IMR-90 (cell line): ENCODE results near the gene PTGER4. TPM values are rescaled to one million over a fixed set of nuclear protein-coding genes. Genes with fewer than 3 reads are reported as not detected.

Experiments
- ATAC-seq: fragments of 200-7000 bp; cut with Tn5 transposase; 2 replicates; pipeline ENCODE4 v1.9.1; 2020; ENCODE audit warnings: low read depth, mild to moderate bottlenecking, moderate library complexity
- BruUV-seq: library from RNA; stranded (reverse); fragments of 400-500 nt; replicated peaks from 2 replicates; lab custom pipeline; 2021; lab: Mats Ljungman, UMichigan
- CTCF ChIA-PET: fragments of 300-600 bp; formaldehyde crosslinking; extraction: SDS; loops from one replicate; lab custom pipeline; 2021; ENCODE audit warnings: antibody characterized with exemption; lab: Yijun Ruan, JAX
- POLR2A ChIA-PET: fragments of 300-600 bp; sonication (Branson Sonifier 250); formaldehyde crosslinking; loops from one replicate; lab custom pipeline; 2022; ENCODE audit warnings: antibody characterized with exemption; ENCODE audit not compliant: unreplicated experiment; lab: Charles Lee
- DNase-seq: peaks from one replicate; pipeline ENCODE4 v3.0.0; 2013
- H2AFZ ChIP-seq: replicated peaks from 2 replicates; pipeline ENCODE3; 2013; ENCODE audit warnings: low read length, mild to moderate bottlenecking; ENCODE audit not compliant: poor library complexity
- H2AK5ac ChIP-seq: 2 replicates; pipeline ENCODE4 v1.6.1; 2013; ENCODE audit warnings: low read depth, low read length, inconsistent platforms
- H2AK9ac ChIP-seq: replicated peaks from 2 replicates; pipeline ENCODE3; 2013; ENCODE audit warnings: mild to moderate bottlenecking, low read depth, low read length, moderate library complexity; ENCODE audit not compliant: poor library complexity
- H2BK120ac ChIP-seq: 2 replicates; pipeline ENCODE4 v1.6.1; 2013; ENCODE audit warnings: low read depth, low read length, inconsistent platforms
- H2BK15ac ChIP-seq: 3 replicates; pipeline ENCODE4 v1.6.1; 2013; ENCODE audit warnings: low read depth, low read length, inconsistent platforms
- H2BK20ac ChIP-seq: 2 replicates; pipeline ENCODE4 v1.6.1; 2013; ENCODE audit warnings: low read depth, mild to moderate bottlenecking, inconsistent platforms, low read length, moderate library complexity
- H2BK5ac ChIP-seq: 2 replicates; pipeline ENCODE4 v1.6.1; 2013; ENCODE audit warnings: mild to moderate bottlenecking, low read depth, low read length, inconsistent platforms; ENCODE audit not compliant: poor library complexity, severe bottlenecking
- H3K14ac ChIP-seq: replicated peaks from 2 replicates; pipeline ENCODE4 v1.6.1; 2013; ENCODE audit warnings: low read depth, low read length, inconsistent platforms
- H3K18ac ChIP-seq: 2 replicates; pipeline ENCODE4 v1.6.1; 2013; ENCODE audit warnings: low read depth, low read length, control low read depth
- H3K23ac ChIP-seq: 2 replicates; pipeline ENCODE4 v1.6.1; 2013; ENCODE audit warnings: low read depth, low read length, inconsistent platforms
- H3K27ac ChIP-seq: 2 replicates; pipeline ENCODE4 v1.5.1; 2013; ENCODE audit warnings: mild to moderate bottlenecking, control low read depth, low read length; ENCODE audit not compliant: insufficient read depth
- H3K27me3 ChIP-seq: 2 replicates; pipeline ENCODE4 v1.6.1; 2013; ENCODE audit warnings: low read length; ENCODE audit not compliant: control insufficient read depth, insufficient read depth
- H3K36me3 ChIP-seq: 2 replicates; pipeline ENCODE4 v1.6.1; 2013; ENCODE audit warnings: low read length, mixed read lengths; ENCODE audit not compliant: control insufficient read depth, insufficient read depth
- H3K4ac ChIP-seq: 2 replicates; pipeline ENCODE4 v1.6.1; 2013; ENCODE audit warnings: low read depth, low read length, inconsistent platforms
- H3K4me1 ChIP-seq: 2 replicates; pipeline ENCODE4 v1.6.1; 2013; ENCODE audit warnings: low read length, mixed read lengths; ENCODE audit not compliant: control insufficient read depth, insufficient read depth
- H3K4me2 ChIP-seq: 2 replicates; pipeline ENCODE4 v1.6.1; 2013; ENCODE audit warnings: low read depth, mild to moderate bottlenecking, control low read depth, low read length, moderate library complexity
- H3K4me3 ChIP-seq: 2 replicates; pipeline ENCODE4 v1.5.1; 2013; ENCODE audit warnings: low read depth, mild to moderate bottlenecking, control low read depth, low read length, moderate library complexity; ENCODE audit not compliant: insufficient read depth
- H3K56ac ChIP-seq: 2 replicates; pipeline ENCODE4 v1.6.1; 2013; ENCODE audit warnings: low read length, inconsistent platforms; ENCODE audit not compliant: insufficient read depth; ENCODE audit errors: extremely low read depth
- H3K79me1 ChIP-seq, 2 experiments: 2 replicates each; pipeline ENCODE4 v1.6.1; 2013; ENCODE audit warnings: low read length in 2 of 2, inconsistent platforms in 1 of 2, low read depth in 1 of 2
- H3K9ac ChIP-seq: 2 replicates; pipeline ENCODE4 v1.6.1; 2013; ENCODE audit warnings: low read depth, low read length, control low read depth
- H3K9me1 ChIP-seq: 2 replicates; pipeline ENCODE4 v1.6.1; 2013; ENCODE audit warnings: low read length, inconsistent platforms; ENCODE audit not compliant: insufficient read depth
- H3K9me3 ChIP-seq: 2 replicates; pipeline ENCODE4 v1.6.1; 2013; ENCODE audit warnings: low read length; ENCODE audit not compliant: control insufficient read depth, insufficient read depth
- H4K20me1 ChIP-seq: 2 replicates; pipeline ENCODE4 v1.6.1; 2013; ENCODE audit warnings: low read length, inconsistent platforms; ENCODE audit not compliant: insufficient read depth
- H4K5ac ChIP-seq: 2 replicates; pipeline ENCODE4 v1.6.1; 2013; ENCODE audit warnings: mild to moderate bottlenecking, low read depth, low read length, control low read depth
- H4K8ac ChIP-seq, 2 experiments: 2 replicates each; pipeline ENCODE4 v1.6.1; 2013; ENCODE audit warnings: low read depth in 2 of 2, low read length in 2 of 2, control low read depth in 1 of 2, inconsistent platforms in 1 of 2
- H4K91ac ChIP-seq: 2 replicates; pipeline ENCODE4 v1.6.1; 2013; ENCODE audit warnings: low read depth, low read length, inconsistent platforms; ENCODE audit not compliant: insufficient read depth
- BHLHE40 ChIP-seq: fragments of 150-350 bp; IDR thresholded peaks from 2 replicates; pipeline ENCODE4 v1.6.1; 2016; ENCODE audit warnings: mild to moderate bottlenecking, low read depth, low read length
- CEBPB ChIP-seq: IDR thresholded peaks from 2 replicates; pipeline ENCODE4 v1.6.1; 2012; ENCODE audit warnings: low read depth, low read length, improper control_type of control experiment
- CHD1 ChIP-seq: IDR thresholded peaks from 2 replicates; pipeline ENCODE4 v1.6.1; 2012; ENCODE audit warnings: low read depth, low read length, improper control_type of control experiment
- FOS ChIP-seq: fragments of 150-350 bp; IDR thresholded peaks from 2 replicates; pipeline ENCODE4 v1.6.1; 2016; ENCODE audit warnings: low read depth, low read length
- MAZ ChIP-seq: IDR thresholded peaks from 2 replicates; pipeline ENCODE4 v1.6.1; 2012; ENCODE audit warnings: low read depth, mild to moderate bottlenecking, low read length, improper control_type of control experiment, moderate library complexity, borderline replicate concordance
- MXI1 ChIP-seq: IDR thresholded peaks from 2 replicates; pipeline ENCODE4 v1.6.1; 2012; ENCODE audit warnings: low read depth, mild to moderate bottlenecking, low read length, moderate library complexity, borderline replicate concordance
- POLR2A ChIP-seq: IDR thresholded peaks from 2 replicates; pipeline ENCODE4 v1.6.1; 2012; ENCODE audit warnings: mild to moderate bottlenecking, low read depth, low read length
- RAD21 ChIP-seq: IDR thresholded peaks from 2 replicates; pipeline ENCODE4 v1.6.1; 2012; ENCODE audit warnings: low read length, improper control_type of control experiment
- RCOR1 ChIP-seq: IDR thresholded peaks from 2 replicates; pipeline ENCODE4 v1.6.1; 2012; ENCODE audit warnings: mild to moderate bottlenecking, low read length, improper control_type of control experiment; ENCODE audit not compliant: insufficient replicate concordance
- RFX5 ChIP-seq: IDR thresholded peaks from 2 replicates; pipeline ENCODE4 v1.8.0; 2012; ENCODE audit warnings: low read depth, mild to moderate bottlenecking, low read length, moderate library complexity
- SMC3 ChIP-seq: fragments of 150-350 bp; IDR thresholded peaks from 2 replicates; pipeline ENCODE4 v1.6.1; 2016; ENCODE audit warnings: low read depth, mild to moderate bottlenecking, antibody characterized with exemption, low read length, moderate library complexity
- WGBS, 2 experiments: methylation state at CpG; one replicate each; pipeline versions ENCODE4 v1.1.5 to v1.1.7; 2013; ENCODE audit warnings: missing lambda C conversion rate in 2 of 2; ENCODE audit not compliant: insufficient read length in 1 of 2; ENCODE audit errors: extremely low coverage in 2 of 2; 5-methylcytosine and 5-hydroxymethylcytosine counted together
- dilution Hi-C: fragments of 300-500 bp; cut with HindIII; formaldehyde crosslinking; loops from one replicate; pipeline ENCODE4 v1.14.3; 2018; ENCODE audit warnings: low sequenced_read_pairs; ENCODE audit not compliant: unreplicated experiment
- in situ Hi-C: fragments of 300-500 bp; cut with MboI; formaldehyde crosslinking; loops from 3 replicates; pipeline ENCODE4 v1.14.3; 2019; ENCODE audit warnings: low sequenced_read_pairs, inconsistent platforms, mixed read lengths
- intact Hi-C: fragments of 100-400 bp; cut with micrococcal nuclease; formaldehyde crosslinking; loops from 2 replicates; pipeline ENCODE4 v1.10.0; 2022
- polyA plus RNA-seq, 3 experiments: library from polyadenylated mRNA; depleted of rRNA; stranded (reverse); fragments of >200 nt; gene quantifications; 2 replicates each; pipeline ENCODE4 v1.2.3, GENCODE V29; 2012; ENCODE audit warnings: low replicate concordance in 1 of 3
- total RNA-seq: library from RNA; depleted of rRNA; stranded (reverse); fragments of >200 nt; gene quantifications from 2 replicates; pipeline ENCODE4 v1.2.3, GENCODE V29; 2012
- TF ChIP-seq, protein P1 (sequence below): fragments of 150-350 bp; IDR thresholded peaks from 2 replicates; pipeline ENCODE4 v1.6.1; 2017; ENCODE audit warnings: mild to moderate bottlenecking, antibody characterized with exemption, low read length, low read depth
- TF ChIP-seq, protein P2 (sequence below): fragments of 150-350 bp; IDR thresholded peaks from 2 replicates; pipeline ENCODE4 v1.6.1; 2016; ENCODE audit warnings: low read depth, mild to moderate bottlenecking, low read length, moderate library complexity, borderline replicate concordance
- TF ChIP-seq, protein P3 (sequence below): conservative IDR thresholded peaks from 2 replicates; pipeline ENCODE4 v1.5.1; 2012; ENCODE audit warnings: mild to moderate bottlenecking, low read depth, low read length, improper control_type of control experiment

PTGER4 gene
- total and polyA plus RNA-seq, 2 of the 4 experiments (the other 2 are of a cell fraction) = 7.9 to 10.1 TPM

DNA sequence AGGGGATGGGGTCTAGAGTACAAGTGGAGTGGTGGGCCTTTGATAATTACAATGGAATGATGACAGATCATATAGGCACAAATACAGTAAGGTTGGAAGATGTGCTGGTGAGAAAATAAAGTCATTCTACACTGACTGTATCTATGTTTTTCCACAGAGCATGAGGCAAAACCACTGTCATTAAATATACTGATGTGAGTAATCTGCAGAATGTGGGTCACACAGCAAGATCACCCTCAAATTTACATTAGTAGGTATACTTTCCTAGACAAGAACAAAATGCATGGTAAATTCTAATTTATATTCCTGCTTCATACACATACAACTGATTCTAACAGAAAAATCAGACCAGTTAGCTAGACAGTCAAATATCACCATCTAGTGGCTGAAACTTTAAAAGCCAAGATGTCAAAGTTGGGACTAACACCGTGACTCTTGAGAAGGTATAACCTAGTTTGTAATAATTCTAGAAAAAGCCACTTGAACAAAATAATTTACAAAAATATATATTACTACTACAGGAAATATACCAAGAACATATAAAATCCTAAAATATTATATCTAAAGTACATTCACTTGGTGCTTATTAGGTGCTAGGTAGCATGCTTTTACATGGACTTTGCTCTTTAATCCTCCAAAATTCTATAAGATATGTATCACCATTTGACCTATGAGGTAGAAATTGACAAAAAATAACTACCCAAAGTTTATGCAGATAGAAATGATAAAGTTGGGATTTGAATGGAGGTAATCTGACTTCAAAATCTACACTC lies 56.6 kb downstream of the PTGER4 start:
- POLR2A ChIA-PET = no interaction called here
- H2BK5ac ChIP-seq = peak overlapping the region; percentile 89
- intact Hi-C loops (loop anchor here (1.0 kb wide), 4 partner anchors 48 to 1157 kb away; no protein-coding TSS in a partner anchor), dilution Hi-C loops (no loop called here), in situ Hi-C loops (loop anchor here (5.0 to 10.0 kb wide), 3 partner anchors 789 to 1151 kb away; no protein-coding TSS in a partner anchor)
- H4K8ac ChIP-seq = peak overlapping the region; percentile 28 to 88; a peak in 2 of 4 replicates
- H4K20me1 ChIP-seq = no peaks in the 10 kb centered on the region
- no peak overlapping the region for H3K27ac ChIP-seq
- H3K14ac ChIP-seq = peak overlapping the region; percentile 92; the same call in 1 of the 2 replicates
- H3K23ac ChIP-seq = peak overlapping the region; percentile 21; the same call in 1 of the 2 replicates
- H2AK9ac ChIP-seq = no peak overlapping the region
- H2AFZ ChIP-seq = no peak overlapping the region
- H2AK5ac ChIP-seq = no peak overlapping the region
- peaks cover 6% of the 10 kb centered on the region for H3K36me3 ChIP-seq
- peak overlapping the region; percentile 95 for H3K4ac ChIP-seq
- no TSS peak for BruUV-seq
- peak; percentile 74 for DNase-seq
- H4K91ac ChIP-seq = no peak overlapping the region
- H2BK20ac ChIP-seq = peak overlapping the region; percentile 97
- H2BK15ac ChIP-seq = peak overlapping the region; percentile 81; the same call in 1 of the 3 replicates
- H2BK120ac ChIP-seq = peak overlapping the region; percentile 92
- no peak overlapping the region; the same call in 1 of the 2 replicates for H3K18ac ChIP-seq
- no CpG with 5 or more reads among the region's 1 CpG for WGBS, 2 experiments
- ATAC-seq = peak; percentile 74
- no peak overlapping the region for H3K4me3 ChIP-seq
- no peak overlapping the region for H3K9ac ChIP-seq
- peaks cover 14% of the 10 kb centered on the region for H3K9me1 ChIP-seq
- CTCF ChIA-PET = interaction anchor here (0.6 to 1.3 kb wide), 2 partner anchors 11 to 1742 kb away, joined by 3 to 4 read pairs; no protein-coding TSS in a partner anchor
- H3K4me1 ChIP-seq = peaks cover 14% of the 10 kb centered on the region
- H3K9me3 ChIP-seq = peaks cover 4% of the 10 kb centered on the region; the same call in 1 of the 2 replicates
- peaks cover 13 to 34% of the 10 kb centered on the region in 2 experiments for H3K79me1 ChIP-seq
- no peak overlapping the region for H4K5ac ChIP-seq
- H3K4me2 ChIP-seq = no peak overlapping the region; the same call in 1 of the 2 replicates
- H3K56ac ChIP-seq = no peak overlapping the region
- no peaks in the 10 kb centered on the region for H3K27me3 ChIP-seq
- TF ChIP-seq, protein P1, sequence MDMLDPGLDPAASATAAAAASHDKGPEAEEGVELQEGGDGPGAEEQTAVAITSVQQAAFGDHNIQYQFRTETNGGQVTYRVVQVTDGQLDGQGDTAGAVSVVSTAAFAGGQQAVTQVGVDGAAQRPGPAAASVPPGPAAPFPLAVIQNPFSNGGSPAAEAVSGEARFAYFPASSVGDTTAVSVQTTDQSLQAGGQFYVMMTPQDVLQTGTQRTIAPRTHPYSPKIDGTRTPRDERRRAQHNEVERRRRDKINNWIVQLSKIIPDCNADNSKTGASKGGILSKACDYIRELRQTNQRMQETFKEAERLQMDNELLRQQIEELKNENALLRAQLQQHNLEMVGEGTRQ = no peak
- TF ChIP-seq SMC3 = peak; percentile 81
- TF ChIP-seq FOS = no peak
- no peak for TF ChIP-seq CEBPB
- TF ChIP-seq RAD21 = peak; percentile 89
- no peak for TF ChIP-seq MXI1
- TF ChIP-seq, protein P2, sequence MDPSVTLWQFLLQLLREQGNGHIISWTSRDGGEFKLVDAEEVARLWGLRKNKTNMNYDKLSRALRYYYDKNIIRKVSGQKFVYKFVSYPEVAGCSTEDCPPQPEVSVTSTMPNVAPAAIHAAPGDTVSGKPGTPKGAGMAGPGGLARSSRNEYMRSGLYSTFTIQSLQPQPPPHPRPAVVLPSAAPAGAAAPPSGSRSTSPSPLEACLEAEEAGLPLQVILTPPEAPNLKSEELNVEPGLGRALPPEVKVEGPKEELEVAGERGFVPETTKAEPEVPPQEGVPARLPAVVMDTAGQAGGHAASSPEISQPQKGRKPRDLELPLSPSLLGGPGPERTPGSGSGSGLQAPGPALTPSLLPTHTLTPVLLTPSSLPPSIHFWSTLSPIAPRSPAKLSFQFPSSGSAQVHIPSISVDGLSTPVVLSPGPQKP = no peak
- no peak for TF ChIP-seq RFX5
- TF ChIP-seq RCOR1 = no peak
- TF ChIP-seq MAZ = no peak
- TF ChIP-seq CHD1 = no peak
- TF ChIP-seq, protein P3, sequence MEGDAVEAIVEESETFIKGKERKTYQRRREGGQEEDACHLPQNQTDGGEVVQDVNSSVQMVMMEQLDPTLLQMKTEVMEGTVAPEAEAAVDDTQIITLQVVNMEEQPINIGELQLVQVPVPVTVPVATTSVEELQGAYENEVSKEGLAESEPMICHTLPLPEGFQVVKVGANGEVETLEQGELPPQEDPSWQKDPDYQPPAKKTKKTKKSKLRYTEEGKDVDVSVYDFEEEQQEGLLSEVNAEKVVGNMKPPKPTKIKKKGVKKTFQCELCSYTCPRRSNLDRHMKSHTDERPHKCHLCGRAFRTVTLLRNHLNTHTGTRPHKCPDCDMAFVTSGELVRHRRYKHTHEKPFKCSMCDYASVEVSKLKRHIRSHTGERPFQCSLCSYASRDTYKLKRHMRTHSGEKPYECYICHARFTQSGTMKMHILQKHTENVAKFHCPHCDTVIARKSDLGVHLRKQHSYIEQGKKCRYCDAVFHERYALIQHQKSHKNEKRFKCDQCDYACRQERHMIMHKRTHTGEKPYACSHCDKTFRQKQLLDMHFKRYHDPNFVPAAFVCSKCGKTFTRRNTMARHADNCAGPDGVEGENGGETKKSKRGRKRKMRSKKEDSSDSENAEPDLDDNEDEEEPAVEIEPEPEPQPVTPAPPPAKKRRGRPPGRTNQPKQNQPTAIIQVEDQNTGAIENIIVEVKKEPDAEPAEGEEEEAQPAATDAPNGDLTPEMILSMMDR = peak; percentile 88
- TF ChIP-seq BHLHE40 = no peak
- TF ChIP-seq POLR2A = no peak
